ENCODE data around the gene CCNK. TPM values are rescaled to one million over a fixed set of nuclear protein-coding genes. Genes with fewer than 3 reads are reported as not detected.

CCNK gene
- polyA plus RNA-seq, 2 of the 4 experiments (the other 2 are of a cell fraction): 22.7 to 46.6 TPM

DNA sequence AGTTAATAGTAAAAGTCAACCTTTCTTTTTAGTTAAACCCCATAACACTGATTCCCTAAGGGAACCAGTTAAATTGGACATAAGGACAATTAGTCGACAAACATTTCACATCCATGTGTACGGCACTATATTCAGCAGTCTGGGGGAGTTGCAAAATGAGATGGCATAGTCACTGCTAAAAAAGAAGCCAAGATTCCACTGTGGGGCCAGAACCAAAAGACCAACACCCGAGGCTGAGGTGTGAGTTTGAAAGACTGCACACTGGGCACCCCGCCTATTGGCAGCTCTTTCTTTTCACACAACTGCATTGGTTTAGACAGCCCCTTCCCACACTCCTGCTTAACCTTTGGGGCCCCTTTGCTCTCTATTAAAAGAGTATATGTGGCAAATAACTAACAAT lies 17.2 kb upstream of the CCNK start:
- H3K4me3 ChIP-seq: no peak overlapping the region

DNA sequence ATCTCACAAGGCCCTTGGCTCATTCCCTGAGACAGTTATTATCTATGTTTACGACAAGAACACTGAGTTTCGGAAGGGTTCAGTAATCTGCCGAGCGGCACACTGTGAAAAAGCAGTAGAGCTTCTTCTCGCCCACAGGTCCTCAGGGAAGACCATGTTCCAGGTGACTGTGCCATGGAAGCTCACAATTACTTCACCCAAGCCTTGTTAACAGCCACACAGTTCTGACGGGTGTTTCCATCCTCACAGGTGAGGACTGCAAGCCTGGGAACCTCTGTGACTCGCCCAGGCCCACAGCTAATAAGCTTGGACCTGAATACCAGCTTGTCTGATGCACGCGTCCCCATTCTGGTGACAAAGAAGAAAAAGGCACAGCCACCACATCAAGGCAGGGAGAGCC lies 15.9 kb upstream of the CCNK start:
- Histone ChIP-seq H3K27ac (no peak overlapping the region), H3K9me3 (no peaks in the 10 kb centered on the region), H3K4me2 (no peak overlapping the region), H3K4me3 (no peak overlapping the region), H3K4me1 (no peaks in the 10 kb centered on the region)
- 93% methylated on average over 9 of the region's 9 CpGs for WGBS (ENCODE audit: missing lambda C conversion rate)
- CTCF ChIA-PET: interaction anchor here (1.4 kb wide), 1 partner anchor 14 kb away, joined by 5 read pairs; no protein-coding TSS in a partner anchor
- FAIRE-seq (no peak), DNase-seq (ENCODE audit: low read depth in 1 of 2, low spot score in 1 of 2) (no peak), ATAC-seq (no peak)
- TF ChIP-seq HDAC2 (IDR thresholded peaks at IDR 0.05): no peak
- TF ChIP-seq SREBF2 (IDR thresholded peaks at IDR 0.05): no peak
- POLR2A ChIA-PET: interaction anchor here (0.7 kb wide), 1 partner anchor 15 kb away, joined by 3 read pairs; the partner anchor contains the start of genes CCNK and SETD3

More for the DNA sequence above, 17.2 kb upstream of the CCNK start:
- ATAC-seq (no peak), DNase-seq (ENCODE audit: low read depth in 1 of 2, low spot score in 1 of 2) (no peak), FAIRE-seq (no peak)
- H3K4me1 ChIP-seq: no peaks in the 10 kb centered on the region
- 88% methylated on average over 4 of the region's 4 CpGs for WGBS (ENCODE audit: missing lambda C conversion rate)
- no peak overlapping the region for H3K27ac ChIP-seq
- no peak overlapping the region for H3K4me2 ChIP-seq
- TF ChIP-seq CBX8 (IDR thresholded peaks at IDR 0.05): no peak
- TF ChIP-seq, protein P1, sequence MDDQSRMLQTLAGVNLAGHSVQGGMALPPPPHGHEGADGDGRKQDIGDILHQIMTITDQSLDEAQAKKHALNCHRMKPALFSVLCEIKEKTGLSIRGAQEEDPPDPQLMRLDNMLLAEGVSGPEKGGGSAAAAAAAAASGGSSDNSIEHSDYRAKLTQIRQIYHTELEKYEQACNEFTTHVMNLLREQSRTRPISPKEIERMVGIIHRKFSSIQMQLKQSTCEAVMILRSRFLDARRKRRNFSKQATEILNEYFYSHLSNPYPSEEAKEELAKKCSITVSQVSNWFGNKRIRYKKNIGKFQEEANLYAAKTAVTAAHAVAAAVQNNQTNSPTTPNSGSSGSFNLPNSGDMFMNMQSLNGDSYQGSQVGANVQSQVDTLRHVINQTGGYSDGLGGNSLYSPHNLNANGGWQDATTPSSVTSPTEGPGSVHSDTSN (IDR thresholded peaks at IDR 0.05): no peak
- TF ChIP-seq TP53 (CRISPR knock-in tag; IDR thresholded peaks at IDR 0.05): no peak
- TF ChIP-seq FOSL2 (IDR thresholded peaks at IDR 0.05): no peak
- no peak for TF ChIP-seq FOSL2 (CRISPR knock-in tag; IDR thresholded peaks at IDR 0.05)
- TF ChIP-seq, protein P2, sequence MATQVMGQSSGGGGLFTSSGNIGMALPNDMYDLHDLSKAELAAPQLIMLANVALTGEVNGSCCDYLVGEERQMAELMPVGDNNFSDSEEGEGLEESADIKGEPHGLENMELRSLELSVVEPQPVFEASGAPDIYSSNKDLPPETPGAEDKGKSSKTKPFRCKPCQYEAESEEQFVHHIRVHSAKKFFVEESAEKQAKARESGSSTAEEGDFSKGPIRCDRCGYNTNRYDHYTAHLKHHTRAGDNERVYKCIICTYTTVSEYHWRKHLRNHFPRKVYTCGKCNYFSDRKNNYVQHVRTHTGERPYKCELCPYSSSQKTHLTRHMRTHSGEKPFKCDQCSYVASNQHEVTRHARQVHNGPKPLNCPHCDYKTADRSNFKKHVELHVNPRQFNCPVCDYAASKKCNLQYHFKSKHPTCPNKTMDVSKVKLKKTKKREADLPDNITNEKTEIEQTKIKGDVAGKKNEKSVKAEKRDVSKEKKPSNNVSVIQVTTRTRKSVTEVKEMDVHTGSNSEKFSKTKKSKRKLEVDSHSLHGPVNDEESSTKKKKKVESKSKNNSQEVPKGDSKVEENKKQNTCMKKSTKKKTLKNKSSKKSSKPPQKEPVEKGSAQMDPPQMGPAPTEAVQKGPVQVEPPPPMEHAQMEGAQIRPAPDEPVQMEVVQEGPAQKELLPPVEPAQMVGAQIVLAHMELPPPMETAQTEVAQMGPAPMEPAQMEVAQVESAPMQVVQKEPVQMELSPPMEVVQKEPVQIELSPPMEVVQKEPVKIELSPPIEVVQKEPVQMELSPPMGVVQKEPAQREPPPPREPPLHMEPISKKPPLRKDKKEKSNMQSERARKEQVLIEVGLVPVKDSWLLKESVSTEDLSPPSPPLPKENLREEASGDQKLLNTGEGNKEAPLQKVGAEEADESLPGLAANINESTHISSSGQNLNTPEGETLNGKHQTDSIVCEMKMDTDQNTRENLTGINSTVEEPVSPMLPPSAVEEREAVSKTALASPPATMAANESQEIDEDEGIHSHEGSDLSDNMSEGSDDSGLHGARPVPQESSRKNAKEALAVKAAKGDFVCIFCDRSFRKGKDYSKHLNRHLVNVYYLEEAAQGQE (IDR thresholded peaks at IDR 0.05): no peak
- no peak for TF ChIP-seq MAZ (IDR thresholded peaks at IDR 0.05; ENCODE audit: borderline replicate concordance, low read depth, low read length)
- TF ChIP-seq CEBPB (IDR thresholded peaks at IDR 0.05): no peak
- no peak for TF ChIP-seq PHF8 (IDR thresholded peaks at IDR 0.05; ENCODE audit: borderline replicate concordance, low read depth)
- TF ChIP-seq NPAS2 (CRISPR knock-in tag; IDR thresholded peaks at IDR 0.05; ENCODE audit: borderline replicate concordance): no peak
- TF ChIP-seq HOXA7 (CRISPR knock-in tag; IDR thresholded peaks at IDR 0.05): no peak
- TF ChIP-seq, protein P3, sequence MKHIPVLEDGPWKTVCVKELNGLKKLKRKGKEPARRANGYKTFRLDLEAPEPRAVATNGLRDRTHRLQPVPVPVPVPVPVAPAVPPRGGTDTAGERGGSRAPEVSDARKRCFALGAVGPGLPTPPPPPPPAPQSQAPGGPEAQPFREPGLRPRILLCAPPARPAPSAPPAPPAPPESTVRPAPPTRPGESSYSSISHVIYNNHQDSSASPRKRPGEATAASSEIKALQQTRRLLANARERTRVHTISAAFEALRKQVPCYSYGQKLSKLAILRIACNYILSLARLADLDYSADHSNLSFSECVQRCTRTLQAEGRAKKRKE (CRISPR knock-in tag; IDR thresholded peaks at IDR 0.05; ENCODE audit: low read depth): no peak
- no peak for TF ChIP-seq RNF2 (IDR thresholded peaks at IDR 0.05; ENCODE audit: borderline replicate concordance, low read depth)
- no peak for TF ChIP-seq ZSCAN20 (CRISPR knock-in tag; IDR thresholded peaks at IDR 0.05)
- TF ChIP-seq ZFP36 (IDR thresholded peaks at IDR 0.05; ENCODE audit: borderline replicate concordance, partially characterized antibody): no peak
- H3K9me3 ChIP-seq: no peaks in the 10 kb centered on the region
- ChIA-PET POLR2A (no interaction called here), CTCF (interaction anchor here (0.9 kb wide), 1 partner anchor 24 kb away, joined by 3 read pairs; no protein-coding TSS in a partner anchor)

DNA sequence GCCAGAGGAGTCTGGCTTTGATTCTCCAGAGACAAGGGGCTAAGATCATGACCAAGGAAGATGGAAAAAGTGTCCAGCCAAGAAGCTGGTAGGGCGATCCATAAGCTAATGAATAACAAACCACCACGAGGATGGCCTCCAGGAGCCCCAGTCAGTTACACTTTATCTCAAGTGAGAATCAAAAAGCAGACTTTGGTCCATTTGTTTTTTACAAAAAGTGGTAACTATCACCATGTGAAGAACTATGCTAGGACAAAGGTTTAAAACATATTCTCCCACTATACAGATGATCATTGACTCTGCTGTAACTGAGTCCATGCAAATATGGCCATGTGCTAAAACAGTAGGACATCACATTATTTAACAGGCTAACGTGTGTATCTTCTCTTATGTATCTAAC lies 14.5 kb upstream of the CCNK start:
- FAIRE-seq (peak; percentile 85), DNase-seq (ENCODE audit: low read depth in 1 of 2, low spot score in 1 of 2) (no peak)
- POLR2A ChIA-PET: interaction anchor here (1.7 kb wide), 1 partner anchor 14 kb away, joined by 9 read pairs; the partner anchor contains the start of genes CCNK and SETD3

More for the DNA sequence above, 14.5 kb upstream of the CCNK start:
- Histone ChIP-seq H3K4me3 (no peak overlapping the region), H3K4me1 (no peaks in the 10 kb centered on the region), H3K27ac (no peak overlapping the region), H3K9me3 (no peaks in the 10 kb centered on the region), H3K4me2 (no peak overlapping the region)
- 73% methylated on average over 3 of the region's 3 CpGs for whole genome bisulfite sequencing (ENCODE audit: missing lambda C conversion rate)
- ATAC-seq: no peak
- CTCF ChIA-PET: interaction anchor here (0.7 to 1.6 kb wide), 3 partner anchors 9 to 51 kb away, joined by 3 to 4 read pairs (median 3); no protein-coding TSS in a partner anchor
- TF ChIP-seq ZSCAN20 (CRISPR knock-in tag; IDR thresholded peaks at IDR 0.05) (no peak), JUN (IDR thresholded peaks at IDR 0.05) (no peak), EHF (CRISPR knock-in tag; IDR thresholded peaks at IDR 0.05) (no peak), MAZ (IDR thresholded peaks at IDR 0.05; ENCODE audit: borderline replicate concordance, low read depth, low read length) (no peak), CBX8 (IDR thresholded peaks at IDR 0.05) (no peak), POLR2AphosphoS2 (conservative IDR thresholded peaks at IDR 0.05; ENCODE audit: low read length) (no peak), SREBF2 (IDR thresholded peaks at IDR 0.05) (no peak), CBX2 (IDR thresholded peaks at IDR 0.05; ENCODE audit: borderline replicate concordance, low read depth) (no peak)
- TF ChIP-seq, protein P1 (IDR thresholded peaks at IDR 0.05): no peak
